Gastroesophageal sphincter (tissue), 4 donors: ENCODE results near the gene NME5. TPM values are rescaled to one million over a fixed set of nuclear protein-coding genes. Genes with fewer than 3 reads are reported as not detected.
"Not testable (repeated sequence)": the region's sequence is repeated elsewhere in the genome, so short reads cannot be mapped to it uniquely, and the experiment has no call there.

ENCODE experiments used
- ATAC-seq: fragments of 150-250 bp; one replicate; pipeline ENCODE4 v1.9.1; 2016; ENCODE audit warnings: mild to moderate bottlenecking, moderate library complexity
- H3K27ac ChIP-seq, 4 donors: fragments of 200-600 bp; sonication (generic) in 3 of 4; 1 replicate in 3 of 4; 2 replicates in 1 of 4; pipeline ENCODE4 v1.5.1; 2016 to 2019
- H3K27me3 ChIP-seq: fragments of 200-600 bp; sonication (generic); one replicate; pipeline ENCODE4 v1.5.1; 2019
- H3K36me3 ChIP-seq, 2 donors: fragments of 200-600 bp; sonication (generic); one replicate each; pipeline ENCODE4 v1.5.1; 2019; ENCODE audit warnings: control low read depth in 1 of 2
- H3K4me1 ChIP-seq, 3 donors: fragments of 200-600 bp; sonication (generic); 1 replicate in 2 of 3; 2 replicates in 1 of 3; pipeline ENCODE4 v1.5.1; 2016 to 2019; ENCODE audit warnings: control low read depth in 2 of 3
- H3K4me3 ChIP-seq, 2 donors: fragments of 200-600 bp; sonication (generic); one replicate each; pipeline ENCODE4 v1.5.1; 2019; ENCODE audit warnings: mild to moderate bottlenecking in 1 of 2, moderate library complexity in 1 of 2
- H3K9me3 ChIP-seq, 3 donors: fragments of 200-600 bp; sonication (generic); one replicate each; pipeline ENCODE4 v1.5.1; 2017 to 2019; ENCODE audit warnings: control low read depth in 2 of 3
- EP300 ChIP-seq: sonication (generic); formaldehyde crosslinking; IDR thresholded peaks from one replicate; pipeline ENCODE4 v1.6.1; 2017; ENCODE audit warnings: antibody characterized with exemption, mild to moderate bottlenecking
- POLR2A ChIP-seq, 2 donors: fragments of 450-650 bp; IDR thresholded peaks; one replicate each; pipeline ENCODE4 v1.6.1; 2017; ENCODE audit warnings: antibody characterized with exemption in 2 of 2, mild to moderate bottlenecking in 2 of 2, moderate library complexity in 1 of 2
- POLR2AphosphoS5 ChIP-seq: sonication (generic); formaldehyde crosslinking; IDR thresholded peaks from one replicate; pipeline ENCODE4 v1.6.1; 2017; ENCODE audit warnings: antibody characterized with exemption
- WGBS, 2 donors: methylation state at CpG; one replicate each; pipeline ENCODE4 v1.1.5; 2018; ENCODE audit warnings: low coverage in 1 of 2; 5-methylcytosine and 5-hydroxymethylcytosine counted together
- total RNA-seq, 4 donors: library from RNA; depleted of rRNA; stranded (reverse); fragments of >200 nt; gene quantifications; one replicate each; pipeline ENCODE4 v1.1.0, GENCODE V29; 2016
- TF ChIP-seq, protein P1 (sequence below), 4 experiments: fragments of 200-600 bp in 2 of 4; fragments of 450-650 bp in 2 of 4; sonication (generic) in 1 of 4; IDR thresholded peaks; one replicate each; pipeline ENCODE4 v1.5.1; 2017 to 2019; ENCODE audit warnings: antibody characterized with exemption in 4 of 4, mild to moderate bottlenecking in 2 of 4, moderate library complexity in 2 of 4

Gene NME5
- total RNA-seq, 4 donors from 2014 or later = 1.2 to 10.6 (median 2.8) TPM

DNA sequence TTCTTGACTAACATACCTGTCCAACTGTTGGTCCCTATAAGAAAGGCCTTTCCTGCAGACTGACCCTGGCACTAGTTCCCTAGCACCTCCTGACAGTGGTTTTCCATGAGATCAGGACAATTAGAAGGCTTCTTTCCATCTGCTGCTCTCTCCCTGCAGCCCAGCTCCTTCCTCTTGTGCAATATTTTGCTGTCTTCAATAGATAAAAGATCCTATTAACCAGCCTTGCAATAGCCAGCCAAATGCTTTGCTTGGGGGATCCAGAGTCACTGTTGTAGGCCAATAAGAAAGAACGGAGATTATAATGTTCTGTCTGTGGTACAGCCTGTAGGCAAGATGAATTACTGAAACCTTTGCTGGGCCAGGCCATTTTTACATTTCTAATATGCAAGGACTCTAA is 18.4 kb upstream of the NME5 start:
- H3K4me1 ChIP-seq = no peaks in the 10 kb centered on the region
- ATAC-seq = no peak
- no peaks in the 10 kb centered on the region for H3K9me3 ChIP-seq
- no peak for TF ChIP-seq POLR2A (IDR thresholded peaks at IDR 0.05)
- TF ChIP-seq EP300 = no peak
- TF ChIP-seq POLR2AphosphoS5 = no peak
- TF ChIP-seq, protein P1, sequence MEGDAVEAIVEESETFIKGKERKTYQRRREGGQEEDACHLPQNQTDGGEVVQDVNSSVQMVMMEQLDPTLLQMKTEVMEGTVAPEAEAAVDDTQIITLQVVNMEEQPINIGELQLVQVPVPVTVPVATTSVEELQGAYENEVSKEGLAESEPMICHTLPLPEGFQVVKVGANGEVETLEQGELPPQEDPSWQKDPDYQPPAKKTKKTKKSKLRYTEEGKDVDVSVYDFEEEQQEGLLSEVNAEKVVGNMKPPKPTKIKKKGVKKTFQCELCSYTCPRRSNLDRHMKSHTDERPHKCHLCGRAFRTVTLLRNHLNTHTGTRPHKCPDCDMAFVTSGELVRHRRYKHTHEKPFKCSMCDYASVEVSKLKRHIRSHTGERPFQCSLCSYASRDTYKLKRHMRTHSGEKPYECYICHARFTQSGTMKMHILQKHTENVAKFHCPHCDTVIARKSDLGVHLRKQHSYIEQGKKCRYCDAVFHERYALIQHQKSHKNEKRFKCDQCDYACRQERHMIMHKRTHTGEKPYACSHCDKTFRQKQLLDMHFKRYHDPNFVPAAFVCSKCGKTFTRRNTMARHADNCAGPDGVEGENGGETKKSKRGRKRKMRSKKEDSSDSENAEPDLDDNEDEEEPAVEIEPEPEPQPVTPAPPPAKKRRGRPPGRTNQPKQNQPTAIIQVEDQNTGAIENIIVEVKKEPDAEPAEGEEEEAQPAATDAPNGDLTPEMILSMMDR (IDR thresholded peaks at IDR 0.05) = no peak
- 75% methylated on average over 1 of the region's 1 CpG; no CpG with 5 or more reads in 1 of the 2 donors for WGBS, 2 donors
- peaks cover 15 to 72% of the 10 kb centered on the region in 2 donors for H3K36me3 ChIP-seq
- no peaks in the 10 kb centered on the region for H3K27me3 ChIP-seq
- no peak overlapping the region for H3K4me3 ChIP-seq
- no peak overlapping the region for H3K27ac ChIP-seq

DNA sequence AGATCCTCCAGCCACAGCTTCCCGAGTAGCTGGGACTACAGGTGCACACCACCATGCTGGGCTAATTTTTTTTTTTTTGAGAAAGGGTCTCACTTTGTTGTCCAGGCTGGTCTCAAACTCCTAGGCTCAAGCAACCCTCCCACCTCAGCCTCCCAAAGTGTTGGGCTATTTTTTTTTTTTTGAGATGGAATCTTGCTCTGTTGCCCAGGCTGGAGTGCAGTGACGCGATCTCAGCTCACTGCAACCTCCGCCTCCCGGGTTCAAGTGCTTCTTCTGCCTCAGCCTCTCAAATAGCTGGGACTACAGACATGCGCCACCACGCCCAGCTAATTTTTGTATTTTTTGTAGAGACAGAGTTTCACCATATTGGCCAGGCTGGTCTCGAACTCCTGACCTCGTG is 16.7 kb upstream of the NME5 start:
- not testable (repeated sequence) for H3K27ac ChIP-seq, H3K9me3 ChIP-seq, H3K4me1 ChIP-seq, H3K4me3 ChIP-seq, H3K27me3 ChIP-seq, ATAC-seq
- H3K36me3 ChIP-seq = peaks cover 10 to 55% of the 10 kb centered on the region in 2 donors
- WGBS, 2 donors = 93% methylated on average over 5 of the region's 9 CpGs; no CpG with 5 or more reads in 1 of the 2 donors

DNA sequence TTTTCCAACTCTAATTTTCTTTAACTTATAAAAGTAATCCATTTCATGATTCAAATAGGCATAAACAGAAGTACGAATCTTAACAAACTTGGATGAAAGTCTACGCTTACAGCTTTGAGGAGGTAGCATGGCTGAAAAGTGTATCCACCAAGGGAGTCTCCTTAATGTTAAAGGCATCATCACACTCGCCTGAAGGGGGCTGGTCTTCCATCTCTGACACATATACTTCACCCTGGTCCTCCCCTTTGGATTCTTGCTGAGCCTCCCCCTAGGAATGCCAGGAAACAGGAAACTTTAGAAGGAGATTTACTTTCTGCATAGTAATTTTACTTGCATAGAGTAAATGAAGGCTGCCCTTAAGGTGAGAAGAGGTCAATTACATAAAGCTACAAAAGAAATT is 10.3 kb upstream of the NME5 start:
- WGBS, 2 donors = 39 to 53% methylated on average over 3 of the region's 3 CpGs
- Histone ChIP-seq H3K36me3 (no peaks in the 10 kb centered on the region), H3K27me3 (no peaks in the 10 kb centered on the region), H3K4me3 (no peak overlapping the region), H3K4me1 (no peaks in the 10 kb centered on the region), H3K9me3 (no peaks in the 10 kb centered on the region), H3K27ac (no peak overlapping the region)
- TF ChIP-seq POLR2AphosphoS5 (no peak), POLR2A (IDR thresholded peaks at IDR 0.05) (no peak), EP300 (no peak)
- TF ChIP-seq, protein P1 (IDR thresholded peaks at IDR 0.05) = no peak
- no peak for ATAC-seq

DNA sequence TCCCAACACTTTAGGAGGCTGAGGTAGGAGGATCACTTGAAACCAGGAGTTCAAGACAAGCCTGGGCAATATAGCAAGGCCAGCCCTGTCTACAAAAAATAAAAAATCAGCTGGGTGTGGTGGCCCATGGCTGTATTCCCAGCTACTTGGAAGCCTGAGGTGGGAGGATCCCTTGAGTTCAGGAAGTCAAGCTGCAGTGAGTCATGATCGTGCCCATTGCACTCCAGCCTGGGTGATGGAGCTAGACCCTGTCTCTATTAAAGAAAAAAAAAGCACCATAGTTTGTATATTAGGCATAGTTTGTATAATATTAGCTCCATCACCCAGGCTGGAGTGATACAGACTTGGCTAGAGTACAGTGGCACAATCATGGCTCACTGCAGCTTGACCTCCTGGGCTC is 9.6 kb upstream of the NME5 start:
- peak; percentile 71 for ATAC-seq
- TF ChIP-seq POLR2A (IDR thresholded peaks at IDR 0.05) = no peak
- no peak for TF ChIP-seq POLR2AphosphoS5
- TF ChIP-seq, protein P1 (IDR thresholded peaks at IDR 0.05) = no peak
- no peak for TF ChIP-seq EP300
- Histone ChIP-seq H3K9me3 (no peaks in the 10 kb centered on the region), H3K4me1 (no peaks in the 10 kb centered on the region), H3K4me3 (no peak overlapping the region), H3K27me3 (no peaks in the 10 kb centered on the region), H3K27ac (no peak overlapping the region), H3K36me3 (no peaks in the 10 kb centered on the region)
- WGBS, 2 donors = 14 to 38% methylated on average over 1 of the region's 1 CpG

DNA sequence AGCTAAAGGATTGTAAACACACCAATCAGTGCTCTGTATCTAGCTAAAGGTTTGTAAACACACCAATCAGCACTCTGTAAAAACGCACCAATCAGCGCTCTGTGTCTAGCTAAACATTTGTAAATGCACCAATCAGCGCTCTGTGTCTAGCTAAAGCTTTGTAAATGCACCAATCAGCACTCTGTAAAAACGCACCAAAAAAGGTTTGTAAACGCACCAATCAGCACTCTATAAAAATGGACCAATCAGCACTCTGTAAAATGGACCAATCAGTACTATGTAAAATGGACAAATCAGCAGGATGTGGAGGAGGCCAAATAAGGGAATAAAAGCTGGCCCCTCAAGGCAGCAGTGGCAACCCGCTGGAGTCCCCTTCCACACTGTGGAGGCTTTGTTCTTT is 4.3 kb upstream of the NME5 start:
- H3K9me3 ChIP-seq, H3K4me3 ChIP-seq, H3K27me3 ChIP-seq, H3K27ac ChIP-seq, H3K36me3 ChIP-seq, ATAC-seq, H3K4me1 ChIP-seq: not testable (repeated sequence)
- WGBS, 2 donors = 93 to 95% methylated on average over 6 of the region's 6 CpGs

DNA sequence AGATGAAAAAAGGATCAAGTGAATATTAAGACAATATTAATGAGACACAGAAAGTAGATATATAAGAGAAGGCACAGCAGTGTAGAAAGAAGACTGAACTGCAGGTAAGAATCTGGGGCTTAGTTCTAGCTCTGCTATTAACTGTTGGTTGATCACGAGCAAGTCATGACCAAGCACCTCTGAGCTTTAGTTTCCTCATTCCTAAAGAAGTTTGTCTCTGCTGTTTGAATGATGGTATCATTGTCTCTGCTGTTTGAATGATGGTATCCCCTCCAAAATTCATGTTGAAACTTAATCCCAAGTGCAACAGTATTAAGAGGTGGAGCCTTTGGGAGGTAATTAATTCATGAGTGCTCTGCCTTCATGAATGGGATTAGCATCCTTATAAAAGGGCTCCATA is 2.5 kb upstream of the NME5 start:
- WGBS, 2 donors = 63 to 80% methylated on average over 1 of the region's 1 CpG
- H3K4me1 ChIP-seq = peaks cover 0 to 7% (median 0%) of the 10 kb centered on the region in 3 donors
- no peak overlapping the region for H3K27ac ChIP-seq
- ATAC-seq = no peak
- no peak overlapping the region for H3K4me3 ChIP-seq
- no peaks in the 10 kb centered on the region for H3K36me3 ChIP-seq
- TF ChIP-seq, protein P1 (IDR thresholded peaks at IDR 0.05) = no peak
- H3K9me3 ChIP-seq = no peaks in the 10 kb centered on the region
- H3K27me3 ChIP-seq = no peaks in the 10 kb centered on the region
